ENCODE data around the gene ACSS2. TPM values are rescaled to one million over a fixed set of nuclear protein-coding genes. Genes with fewer than 3 reads are reported as not detected.

The ACSS2 gene
- polyA plus RNA-seq, 1 donor: 46.0 TPM

DNA sequence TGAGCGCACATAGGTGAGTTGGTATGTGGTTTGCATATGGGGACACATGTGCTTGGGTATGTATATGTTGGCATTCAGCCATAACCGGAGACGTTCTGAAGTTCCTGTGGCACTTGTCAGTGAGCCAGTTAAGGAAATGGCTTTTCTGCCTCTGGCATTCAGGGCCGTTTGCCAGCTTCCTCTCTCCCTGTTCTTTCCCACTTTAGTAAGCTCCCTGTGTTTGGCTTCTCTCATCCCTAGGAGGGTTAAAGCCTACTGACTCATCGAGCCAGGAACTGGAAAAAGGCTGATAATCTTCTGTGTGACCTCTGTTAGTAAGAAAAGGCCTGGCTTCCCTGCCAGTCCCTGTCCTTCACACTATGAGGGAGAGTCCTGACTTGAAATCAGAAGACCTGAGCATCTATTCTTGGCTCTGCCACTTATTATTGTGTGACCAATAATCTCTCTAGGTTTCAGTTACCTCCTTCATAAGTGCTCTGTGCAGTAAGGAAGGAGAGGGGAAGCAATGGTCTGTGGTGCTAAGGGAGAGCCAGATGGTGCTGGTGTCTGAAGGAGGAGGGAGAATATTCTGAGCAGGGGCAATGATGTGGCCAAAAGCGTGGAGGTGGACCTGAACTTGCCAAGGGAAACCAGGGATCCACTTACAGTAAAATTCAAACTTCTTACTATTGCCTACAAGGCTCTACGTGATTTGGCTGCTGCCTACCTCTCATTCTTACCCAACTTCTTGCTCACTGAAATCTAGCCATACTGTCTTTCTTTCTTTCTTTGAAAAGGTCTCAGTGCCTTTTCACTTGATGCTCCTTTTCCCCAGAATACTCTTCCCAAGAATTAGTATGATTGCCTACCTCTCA lies 31.4 kb downstream of the ACSS2 start:
- DNase-seq: no peak

DNA sequence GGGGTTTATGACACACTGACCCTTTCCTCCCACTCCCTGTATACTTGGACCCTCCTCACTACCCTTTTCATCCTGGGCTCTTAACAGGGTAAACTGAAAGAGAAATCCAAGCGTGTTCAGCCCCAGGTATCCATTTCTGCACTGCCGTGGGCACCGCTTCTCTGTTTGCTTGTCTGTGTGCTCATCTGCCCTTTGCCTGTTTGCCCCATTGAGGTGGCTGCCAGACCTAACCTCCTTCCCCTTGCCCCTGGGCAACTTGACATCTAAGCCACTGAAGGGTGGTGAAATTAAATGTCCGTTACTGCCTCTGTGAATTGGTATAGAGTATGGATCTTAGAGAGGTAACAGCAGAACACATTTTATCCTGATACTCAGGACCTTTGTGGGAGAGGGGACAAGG lies 38.7 kb downstream of the ACSS2 start:
- no peak for DNase-seq

DNA sequence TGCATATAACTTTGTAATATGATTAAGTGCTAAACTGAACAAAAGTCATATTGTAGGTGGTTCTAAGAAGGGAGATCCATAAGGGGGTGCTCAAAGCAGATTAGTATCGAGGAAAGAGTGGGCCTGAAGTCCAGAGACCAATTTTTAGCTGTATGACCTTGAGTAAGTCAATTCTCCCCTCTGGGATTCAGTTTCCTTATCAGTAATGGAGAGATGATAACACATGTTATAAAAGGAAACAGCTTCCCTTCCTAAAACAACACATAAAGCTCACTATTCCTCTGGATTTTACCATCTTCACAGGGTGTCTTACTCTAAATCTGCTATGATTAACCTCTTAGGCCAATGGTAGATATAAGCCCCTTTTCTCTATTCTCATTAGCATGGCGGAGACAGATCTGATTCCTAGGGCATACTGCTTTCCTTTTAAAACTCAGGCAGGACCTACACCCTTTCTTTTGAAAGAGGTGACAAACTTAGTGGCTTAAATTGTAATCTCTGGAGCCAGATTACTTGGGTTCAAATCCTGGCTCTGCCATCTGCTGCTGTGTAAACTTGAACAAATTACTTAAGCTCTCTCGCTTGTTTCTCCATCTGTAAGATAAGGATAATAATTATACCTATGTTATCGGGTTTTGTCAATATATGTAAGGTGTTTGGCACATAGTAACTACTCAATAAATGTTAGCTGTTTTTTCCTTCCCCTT lies 39.5 kb downstream of the ACSS2 start:
- no peak for DNase-seq

DNA sequence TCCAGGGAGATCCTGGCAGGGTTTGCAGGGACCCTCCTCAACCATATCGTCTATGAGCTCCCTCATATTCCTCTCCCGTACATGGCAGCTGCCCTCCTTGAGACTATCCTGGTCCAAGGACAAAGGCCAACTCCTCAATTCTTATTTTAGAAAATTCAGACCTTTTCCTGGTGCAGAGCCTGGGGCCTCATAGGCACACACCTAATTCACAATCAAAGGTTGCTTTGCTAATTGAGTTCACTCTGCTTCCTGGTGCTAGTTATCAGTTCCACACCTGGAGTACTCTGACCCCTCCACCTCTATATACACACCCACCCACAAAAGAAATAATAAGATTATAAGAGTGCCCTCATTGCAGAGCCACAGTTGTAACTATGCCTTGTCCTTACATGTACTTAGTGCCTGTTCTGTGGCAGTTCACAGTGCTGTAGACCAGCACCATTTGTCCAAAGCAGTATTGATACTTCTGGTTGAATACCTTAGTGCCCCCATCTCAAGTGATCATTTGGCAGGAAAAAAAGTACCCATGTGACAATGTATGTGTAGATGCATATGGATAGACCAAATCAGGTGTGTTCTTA lies 40.5 kb downstream of the ACSS2 start:
- no peak for DNase-seq

DNA sequence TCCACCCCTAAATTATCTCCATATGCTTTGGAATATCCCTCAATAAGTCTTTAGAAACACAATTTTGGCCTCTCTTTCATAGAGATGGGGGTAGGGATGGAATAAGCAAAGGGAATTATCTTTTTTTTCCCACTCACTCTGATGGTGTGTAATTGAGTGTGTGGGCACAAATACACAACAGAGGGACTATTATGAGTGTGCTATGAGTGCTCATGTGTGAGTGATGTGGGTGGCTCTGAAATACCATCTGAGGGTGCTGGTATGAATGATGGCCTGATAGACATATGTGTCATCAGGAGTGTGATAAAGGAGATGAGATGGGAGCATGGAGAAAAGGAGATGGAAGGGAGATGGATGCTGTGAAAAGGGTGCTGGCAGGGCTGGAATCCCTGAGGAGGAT lies 43.6 kb downstream of the ACSS2 start:
- DNase-seq: no peak

DNA sequence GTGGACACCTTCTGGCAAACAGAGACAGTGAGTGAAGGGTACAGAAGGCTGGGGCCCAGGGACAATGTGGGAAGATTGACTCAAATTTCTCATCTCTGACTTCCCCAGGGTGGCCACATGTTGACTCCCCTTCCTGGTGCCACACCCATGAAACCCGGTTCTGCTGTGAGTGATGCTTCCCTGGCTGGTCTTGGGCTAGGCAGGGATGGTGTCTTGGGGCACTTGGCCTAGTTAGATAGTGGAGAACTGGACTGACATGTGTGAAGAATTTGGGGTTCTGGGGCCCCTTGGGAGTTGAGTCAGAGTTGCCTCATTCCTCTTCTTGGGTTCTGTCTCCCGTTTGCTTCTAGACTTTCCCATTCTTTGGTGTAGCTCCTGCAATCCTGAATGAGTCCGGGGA lies 45.0 kb downstream of the ACSS2 start:
- no peak for DNase-seq

DNA sequence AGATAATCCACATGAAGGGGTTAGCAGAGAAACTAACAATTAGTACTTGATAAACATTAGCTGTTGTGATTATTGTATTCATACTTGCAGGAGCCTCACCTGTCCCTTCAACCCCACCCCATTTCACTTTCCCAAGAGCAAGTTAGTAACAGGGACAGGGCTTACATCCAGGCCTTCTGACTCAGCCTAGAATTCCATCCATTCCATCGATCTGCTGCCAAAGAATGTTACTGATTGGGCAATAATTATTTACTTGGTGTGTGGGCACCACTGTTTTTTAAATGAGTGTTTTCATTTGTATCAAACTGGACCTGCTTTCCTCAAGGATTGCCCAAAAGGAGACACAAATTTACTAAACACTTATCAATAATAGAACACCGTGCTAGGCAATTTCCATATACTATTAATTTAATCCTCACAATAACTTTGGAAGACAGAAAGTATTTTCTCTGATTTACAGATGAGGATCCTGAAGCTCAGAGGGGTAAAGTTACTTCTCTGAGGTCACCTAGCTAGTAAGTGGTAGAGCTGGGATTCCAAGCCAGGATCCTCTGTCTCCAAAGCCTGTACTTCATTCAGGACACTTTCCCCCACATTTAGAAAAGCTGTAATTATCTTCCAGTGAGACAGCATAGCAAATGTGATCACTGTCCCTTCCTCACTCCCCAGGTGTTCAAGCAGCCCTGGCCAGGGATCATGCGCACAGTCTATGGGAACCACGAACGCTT lies 46.4 kb downstream of the ACSS2 start:
- DNase-seq: no peak

DNA sequence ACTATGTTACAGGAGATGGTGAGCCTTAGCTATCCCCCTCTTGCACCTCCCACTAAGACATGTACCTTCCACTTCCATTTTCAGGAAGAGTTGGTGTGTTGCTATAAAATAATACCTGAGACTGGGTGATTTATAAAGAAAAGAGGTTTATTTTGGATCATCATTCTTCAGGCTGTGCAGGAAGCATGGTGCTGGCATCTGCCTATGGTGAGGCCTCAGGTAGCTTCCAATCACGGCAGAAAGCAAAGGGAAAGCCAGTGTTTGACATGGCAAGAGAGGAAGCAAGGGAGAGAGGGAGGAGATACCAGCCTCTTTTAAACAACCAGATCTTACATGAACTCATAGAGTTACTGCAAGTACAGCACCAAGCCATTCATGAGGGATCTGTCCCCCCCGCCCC lies 47.0 kb downstream of the ACSS2 start:
- no peak for DNase-seq

DNA sequence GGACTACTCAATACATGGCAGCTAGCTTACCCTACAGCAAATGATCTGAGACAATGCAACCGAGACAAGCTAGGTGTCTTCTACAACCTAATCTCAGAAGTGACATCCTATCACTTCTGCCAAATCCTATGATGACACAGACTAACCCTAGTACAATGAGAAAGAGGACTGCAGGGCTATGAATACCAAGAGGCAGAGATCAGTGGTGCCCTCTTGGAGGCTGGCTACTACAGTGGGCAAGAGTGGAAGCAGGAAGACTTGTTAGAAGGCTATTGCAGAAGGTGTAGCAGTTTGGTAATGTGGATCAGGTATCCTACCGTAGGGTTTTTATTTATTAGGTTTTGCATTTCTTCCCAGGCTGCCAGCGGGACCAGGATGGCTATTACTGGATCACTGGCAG lies 48.9 kb downstream of the ACSS2 start:
- DNase-seq: no peak

DNA sequence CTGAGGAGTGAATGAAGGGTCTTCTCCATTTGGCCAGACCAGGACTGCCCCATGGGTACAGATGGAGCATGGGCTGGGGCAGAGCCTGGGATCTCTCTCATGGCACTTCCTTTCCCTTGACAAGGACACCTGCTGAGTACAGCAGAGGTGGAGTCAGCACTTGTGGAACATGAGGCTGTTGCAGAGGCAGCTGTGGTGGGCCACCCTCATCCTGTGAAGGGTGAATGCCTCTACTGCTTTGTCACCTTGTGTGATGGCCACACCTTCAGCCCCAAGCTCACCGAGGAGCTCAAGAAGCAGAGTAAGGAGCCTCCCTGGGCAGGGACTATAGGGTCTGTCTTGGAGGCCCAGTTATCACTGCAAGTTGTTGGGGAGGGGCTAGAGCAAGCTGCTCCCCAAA lies 49.6 kb downstream of the ACSS2 start:
- no peak for DNase-seq

DNA sequence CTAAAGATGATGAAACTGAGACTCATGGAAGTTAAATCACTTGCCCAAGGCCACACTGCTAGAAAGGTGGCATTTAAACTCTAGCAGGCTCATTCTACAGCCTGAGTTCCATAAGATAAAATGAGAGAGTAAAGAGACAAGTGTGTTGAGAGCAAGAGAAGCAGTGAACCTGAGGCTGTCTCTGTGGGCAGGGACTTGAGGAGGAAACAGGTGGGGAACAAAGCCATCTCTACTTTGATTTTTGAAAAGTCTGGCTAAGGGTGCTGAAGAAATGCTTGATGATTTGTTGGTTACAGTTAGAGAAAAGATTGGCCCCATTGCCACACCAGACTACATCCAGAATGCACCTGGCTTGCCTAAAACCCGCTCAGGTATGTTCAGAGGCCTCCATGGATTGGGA lies 50.2 kb downstream of the ACSS2 start:
- DNase-seq: no peak

DNA sequence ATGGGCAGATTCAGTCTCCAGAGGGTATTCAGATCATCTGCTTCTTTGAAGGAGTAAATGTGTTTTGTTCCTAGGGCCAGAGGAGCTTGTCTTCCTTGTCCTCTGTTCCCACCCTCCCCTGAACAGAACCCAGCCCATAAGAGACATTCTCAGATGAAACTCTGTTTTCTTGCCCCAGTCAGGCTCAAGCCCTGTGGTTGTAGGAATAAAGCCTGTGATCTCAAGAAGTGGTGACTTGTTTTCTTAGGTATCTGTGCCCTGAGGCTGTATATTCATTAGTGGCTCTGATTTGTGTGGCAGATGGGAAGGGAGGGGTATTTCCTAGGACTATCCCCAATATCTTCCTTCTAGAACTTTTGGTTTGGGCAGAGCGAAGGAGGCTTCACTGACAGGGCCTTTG lies 51.3 kb downstream of the ACSS2 start:
- no peak for DNase-seq

DNA sequence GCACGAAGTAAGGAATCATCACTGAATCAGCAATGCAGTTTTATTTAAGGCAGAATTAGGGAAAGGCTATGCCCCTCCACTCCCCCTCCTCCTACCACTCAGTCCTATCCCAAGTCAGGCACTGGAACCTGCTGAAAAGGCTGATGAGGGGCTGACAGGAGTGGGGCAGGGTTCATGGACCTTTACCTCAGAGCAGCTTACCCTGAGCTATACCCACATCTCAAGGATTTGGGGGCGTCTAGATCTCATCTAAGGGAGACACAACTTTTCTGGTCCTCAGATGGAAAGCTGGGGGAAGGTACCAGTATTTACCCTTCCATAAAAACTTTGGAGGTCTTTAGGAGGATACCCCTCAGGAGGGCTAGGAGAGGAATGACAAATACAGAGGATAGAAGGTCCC lies 52.0 kb downstream of the ACSS2 start:
- no peak for DNase-seq

DNA sequence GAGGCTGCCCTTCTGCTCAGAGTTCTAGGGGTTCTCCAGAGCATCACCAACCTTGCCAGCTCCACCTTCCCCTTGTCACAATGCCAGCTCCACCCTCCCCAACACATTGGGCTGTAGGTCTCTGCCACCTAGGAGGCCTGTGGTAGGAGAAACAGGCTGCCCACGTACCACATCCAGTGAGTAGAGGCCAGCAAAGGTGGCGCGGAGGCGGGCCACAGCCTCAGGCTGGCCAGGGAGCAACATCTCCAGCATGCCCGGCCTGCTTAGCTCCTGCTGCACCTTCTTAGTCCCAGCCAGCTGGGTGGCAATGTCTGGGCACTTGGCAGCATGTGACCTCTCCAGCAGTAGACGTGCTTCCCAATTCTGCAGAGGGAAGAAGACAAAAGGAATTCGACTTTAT lies 55.4 kb downstream of the ACSS2 start:
- no peak for DNase-seq

DNA sequence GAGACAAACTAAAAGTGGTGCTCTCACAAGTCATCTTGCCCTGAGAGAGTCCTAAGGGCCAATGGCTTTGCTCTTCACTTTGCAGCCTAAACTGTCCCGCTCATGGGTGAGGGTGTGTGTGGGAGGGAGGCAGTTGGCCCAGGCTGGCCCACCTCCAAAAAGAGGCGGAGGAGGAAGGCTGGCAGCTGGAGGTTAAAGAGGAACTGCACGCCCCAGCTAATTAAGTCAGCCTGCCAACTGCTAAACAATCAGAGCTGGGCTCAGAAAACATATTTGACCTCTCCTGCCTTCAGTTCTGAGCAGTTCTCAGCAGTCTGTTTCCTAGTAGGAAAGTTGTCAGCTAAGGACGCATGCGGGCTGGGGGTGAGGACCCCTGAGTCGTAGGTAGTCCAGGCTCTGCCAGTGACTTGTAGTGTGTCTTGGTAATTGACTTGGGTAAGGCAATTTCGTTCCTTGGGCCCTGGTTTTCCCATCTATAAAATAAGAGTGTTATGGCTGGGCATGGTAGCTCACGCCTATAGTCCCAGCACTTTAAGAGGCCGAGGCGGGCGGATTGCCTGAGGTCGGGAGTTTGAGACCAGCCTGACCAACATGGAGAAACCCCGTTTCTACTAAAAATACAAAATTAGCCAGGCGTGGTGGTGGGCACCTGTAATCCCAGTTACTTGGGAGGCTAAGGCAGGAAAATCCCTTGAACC lies 62.2 kb downstream of the ACSS2 start:
- no peak for DNase-seq

DNA sequence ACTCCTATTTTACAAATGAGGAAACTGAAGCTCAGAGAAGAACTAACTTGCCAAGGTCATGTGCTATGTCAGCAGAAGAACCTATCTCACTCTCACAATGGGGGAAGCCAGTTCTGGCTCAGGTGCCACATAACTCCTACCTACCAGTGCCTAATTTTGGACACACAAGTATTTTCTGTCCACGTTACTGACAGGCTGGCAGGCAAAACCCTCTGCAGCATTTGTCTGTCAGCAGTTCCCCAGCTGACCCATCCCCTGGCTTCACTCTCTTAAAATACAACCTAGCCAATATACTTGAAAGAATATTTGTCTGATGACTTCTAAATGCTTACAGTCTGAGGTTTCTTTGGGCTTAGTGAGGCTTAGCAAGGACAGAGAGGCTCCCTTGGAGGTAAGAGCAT lies 63.7 kb downstream of the ACSS2 start:
- no peak for DNase-seq

DNA sequence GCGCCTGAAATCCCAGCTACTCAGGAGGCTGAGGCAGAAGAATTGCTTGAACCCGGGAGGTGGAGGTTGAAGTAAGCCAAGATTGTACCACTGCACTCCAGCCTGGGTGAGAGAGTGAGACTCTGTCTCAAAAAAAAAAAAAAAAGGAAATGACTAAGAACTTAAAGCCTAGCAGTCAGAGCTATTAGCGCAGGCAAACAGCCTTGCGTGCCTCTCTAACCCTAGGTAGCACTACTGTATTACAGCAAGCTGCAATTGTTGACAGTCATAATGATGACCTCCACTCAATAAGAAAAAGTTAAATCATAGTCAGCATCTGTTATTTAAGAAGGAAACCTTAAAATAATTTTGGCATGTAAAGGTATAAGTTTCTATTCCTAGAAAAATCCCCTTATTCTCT lies 64.8 kb downstream of the ACSS2 start:
- DNase-seq: no peak

DNA sequence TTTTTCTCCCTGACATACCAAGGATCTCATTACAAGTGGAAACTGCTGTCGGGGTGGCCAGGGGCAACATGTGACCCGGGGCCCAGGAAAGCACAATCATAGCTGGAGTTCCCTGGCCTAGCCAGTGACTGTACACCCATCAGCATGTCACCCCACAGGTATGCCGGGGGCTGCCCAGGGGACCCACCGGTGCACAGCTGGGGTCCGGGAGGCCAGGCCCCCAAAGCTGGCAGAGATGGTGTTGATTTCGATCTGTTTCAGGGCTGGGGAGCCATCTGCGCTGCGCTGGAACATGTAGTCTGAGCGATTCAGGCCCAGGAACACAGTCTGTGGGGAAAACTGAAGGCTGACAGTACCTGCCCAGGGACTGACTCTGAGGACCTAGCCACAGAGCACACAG lies 65.9 kb downstream of the ACSS2 start:
- DNase-seq: no peak

DNA sequence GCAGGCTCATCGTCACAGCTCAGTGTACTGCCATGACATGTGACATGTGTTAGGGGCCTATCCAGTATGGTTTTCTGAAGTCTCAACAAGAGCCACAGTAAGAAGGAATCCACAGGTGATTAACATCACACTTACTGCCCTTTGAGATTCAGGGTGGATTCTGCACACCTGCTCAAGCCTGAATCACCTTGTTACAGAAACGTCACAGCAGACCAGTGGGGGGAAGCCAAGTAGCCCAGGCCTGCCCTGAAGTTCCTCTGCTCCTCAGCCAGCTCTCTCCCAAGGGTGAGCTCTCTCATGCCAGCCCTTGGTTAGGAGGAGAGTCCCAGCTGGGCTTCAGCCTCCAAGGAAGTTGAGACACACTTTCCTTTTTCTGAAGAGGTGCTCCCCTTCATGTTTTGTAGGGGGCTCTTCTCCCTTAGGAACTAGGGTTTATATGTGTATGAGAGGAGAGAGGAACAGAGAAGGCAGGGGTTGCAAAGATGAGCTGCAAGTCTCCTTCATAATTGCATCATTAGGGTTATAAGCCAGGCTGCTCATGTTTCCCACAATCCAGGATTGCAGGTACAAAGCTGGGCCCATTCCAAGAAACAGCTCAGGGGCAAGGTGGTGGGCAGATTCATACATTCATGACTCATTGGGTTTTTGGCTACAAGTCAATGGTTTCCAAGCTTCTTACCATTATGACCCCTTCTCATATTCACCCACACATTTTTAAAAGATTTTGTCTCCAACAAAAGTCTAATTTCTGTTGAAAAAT lies 67.6 kb downstream of the ACSS2 start:
- no peak for DNase-seq

DNA sequence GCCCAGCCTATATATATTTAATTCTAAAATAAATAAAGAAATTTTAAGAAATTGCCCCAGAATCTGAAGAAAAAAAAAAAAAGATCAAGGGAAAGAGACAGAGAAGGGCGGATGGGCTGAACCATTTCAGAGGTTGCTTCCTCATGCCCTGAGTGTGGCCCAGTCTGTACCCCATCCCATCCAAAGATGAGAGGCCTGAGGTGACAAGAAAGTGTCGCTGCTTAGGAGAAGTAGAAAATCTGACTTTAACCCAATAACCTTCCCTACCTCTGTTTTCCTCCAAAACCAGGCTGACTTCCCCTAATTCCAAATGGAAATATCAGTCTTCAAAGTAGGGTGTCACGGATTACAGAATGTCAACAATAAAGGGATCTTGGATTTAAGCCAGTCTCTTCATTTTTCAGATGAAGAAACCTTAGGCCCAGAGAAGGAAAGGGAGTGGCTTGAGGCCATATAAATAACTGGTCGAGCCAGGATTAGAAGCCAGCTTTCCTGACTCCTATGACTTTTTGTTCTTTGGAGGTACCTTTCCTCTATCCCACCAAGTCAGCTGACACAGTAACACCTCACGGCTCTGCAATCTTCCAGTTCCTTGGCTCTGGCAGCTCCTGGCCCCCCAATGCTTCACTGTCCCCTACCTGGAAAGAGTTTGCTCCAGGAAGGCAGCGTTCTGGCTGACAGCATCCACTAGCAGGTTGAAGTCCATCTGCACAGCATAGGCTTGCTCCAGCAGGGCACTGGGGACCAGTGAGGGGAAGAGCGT lies 69.1 kb downstream of the ACSS2 start:
- no peak for DNase-seq

DNA sequence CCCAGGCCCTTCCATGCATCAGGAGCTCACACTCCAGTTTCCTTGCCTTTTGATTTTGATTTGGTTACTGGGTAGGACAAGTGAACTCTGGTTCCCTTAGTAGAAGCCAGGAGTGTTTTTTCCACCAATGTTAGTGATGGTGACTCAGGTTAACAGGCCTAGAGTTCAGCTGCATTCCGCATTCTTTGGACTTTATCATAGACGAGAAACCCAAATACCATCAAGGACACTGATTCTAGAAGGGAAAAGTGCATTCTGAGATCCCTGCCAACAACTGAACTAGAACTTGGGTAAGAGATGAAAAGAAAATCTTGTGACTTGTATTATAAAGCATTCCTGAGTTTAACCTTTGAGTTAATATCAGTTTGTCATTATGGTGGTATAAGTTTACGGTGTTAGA lies 70.2 kb downstream of the ACSS2 start:
- DNase-seq: no peak
